Measurements from ENCODE around the gene DCDC2C. TPM values are rescaled to one million over a fixed set of nuclear protein-coding genes. Genes with fewer than 3 reads are reported as not detected.

DCDC2C gene
- total RNA-seq, 1 donor from 2014 or later = not detected

DNA sequence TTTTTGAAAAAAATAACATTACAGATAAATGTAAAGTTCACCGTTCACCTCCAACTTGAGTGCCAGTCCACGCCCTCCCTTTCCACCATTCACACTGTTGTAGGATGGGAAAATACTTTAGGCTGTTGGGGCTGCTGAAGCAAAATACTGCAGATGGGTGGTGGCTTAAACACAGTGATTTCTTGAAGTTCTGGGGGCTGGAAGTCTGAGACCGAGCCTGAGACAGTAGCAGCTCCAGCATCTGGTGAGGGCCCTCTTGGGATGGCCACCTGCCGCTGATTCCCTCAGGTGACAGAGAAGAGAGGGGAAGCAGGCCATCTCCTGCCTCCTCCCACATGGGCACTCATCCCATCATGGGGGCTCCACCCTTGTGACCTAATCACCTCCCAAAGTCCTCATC is 27.7 kb upstream of the DCDC2C start:
- no peaks in the 10 kb centered on the region for H3K4me1 Mint-ChIP-seq
- TF ChIP-seq, protein P1, sequence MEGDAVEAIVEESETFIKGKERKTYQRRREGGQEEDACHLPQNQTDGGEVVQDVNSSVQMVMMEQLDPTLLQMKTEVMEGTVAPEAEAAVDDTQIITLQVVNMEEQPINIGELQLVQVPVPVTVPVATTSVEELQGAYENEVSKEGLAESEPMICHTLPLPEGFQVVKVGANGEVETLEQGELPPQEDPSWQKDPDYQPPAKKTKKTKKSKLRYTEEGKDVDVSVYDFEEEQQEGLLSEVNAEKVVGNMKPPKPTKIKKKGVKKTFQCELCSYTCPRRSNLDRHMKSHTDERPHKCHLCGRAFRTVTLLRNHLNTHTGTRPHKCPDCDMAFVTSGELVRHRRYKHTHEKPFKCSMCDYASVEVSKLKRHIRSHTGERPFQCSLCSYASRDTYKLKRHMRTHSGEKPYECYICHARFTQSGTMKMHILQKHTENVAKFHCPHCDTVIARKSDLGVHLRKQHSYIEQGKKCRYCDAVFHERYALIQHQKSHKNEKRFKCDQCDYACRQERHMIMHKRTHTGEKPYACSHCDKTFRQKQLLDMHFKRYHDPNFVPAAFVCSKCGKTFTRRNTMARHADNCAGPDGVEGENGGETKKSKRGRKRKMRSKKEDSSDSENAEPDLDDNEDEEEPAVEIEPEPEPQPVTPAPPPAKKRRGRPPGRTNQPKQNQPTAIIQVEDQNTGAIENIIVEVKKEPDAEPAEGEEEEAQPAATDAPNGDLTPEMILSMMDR (IDR thresholded peaks at IDR 0.05; ENCODE audit: unreplicated experiment) = no peak
- no peaks in the 10 kb centered on the region for H3K9me3 Mint-ChIP-seq
- H3K4me3 Mint-ChIP-seq = no peak overlapping the region
- no peak overlapping the region for H3K27ac Mint-ChIP-seq
- no peaks in the 10 kb centered on the region for H3K36me3 Mint-ChIP-seq
- no peak for DNase-seq (ENCODE audit: low spot score in 2 of 2, unreplicated experiment in 2 of 2)
- peaks cover 57% of the 10 kb centered on the region for H3K27me3 Mint-ChIP-seq (ENCODE audit: low read depth)

DNA sequence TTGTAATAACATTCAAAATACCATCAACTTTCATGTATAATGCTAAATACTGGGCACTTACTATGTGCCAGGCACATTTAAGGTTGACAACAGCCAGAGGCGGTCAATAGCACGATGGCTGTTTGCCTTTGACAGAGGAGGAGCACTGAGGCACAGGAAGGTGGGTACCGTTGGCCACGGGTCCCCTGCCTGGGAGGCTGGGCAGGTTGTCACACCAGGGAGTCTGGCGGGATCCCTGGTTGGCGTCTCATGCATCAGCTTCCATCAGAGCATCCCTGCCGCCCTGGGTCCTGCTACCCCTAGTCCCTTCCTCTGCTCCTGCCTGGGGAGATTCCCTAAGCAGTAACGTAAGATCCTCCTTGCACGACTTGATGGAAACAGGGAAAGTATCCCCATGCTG is 25.9 kb upstream of the DCDC2C start:
- no peak for DNase-seq (ENCODE audit: low spot score in 2 of 2, unreplicated experiment in 2 of 2)
- Mint-ChIP-seq H3K4me1 (no peaks in the 10 kb centered on the region), H3K27me3 (ENCODE audit: low read depth) (peaks cover 57% of the 10 kb centered on the region), H3K36me3 (no peaks in the 10 kb centered on the region), H3K27ac (no peak overlapping the region), H3K9me3 (no peaks in the 10 kb centered on the region), H3K4me3 (no peak overlapping the region)
- TF ChIP-seq, protein P1 (IDR thresholded peaks at IDR 0.05; ENCODE audit: unreplicated experiment) = no peak

DNA sequence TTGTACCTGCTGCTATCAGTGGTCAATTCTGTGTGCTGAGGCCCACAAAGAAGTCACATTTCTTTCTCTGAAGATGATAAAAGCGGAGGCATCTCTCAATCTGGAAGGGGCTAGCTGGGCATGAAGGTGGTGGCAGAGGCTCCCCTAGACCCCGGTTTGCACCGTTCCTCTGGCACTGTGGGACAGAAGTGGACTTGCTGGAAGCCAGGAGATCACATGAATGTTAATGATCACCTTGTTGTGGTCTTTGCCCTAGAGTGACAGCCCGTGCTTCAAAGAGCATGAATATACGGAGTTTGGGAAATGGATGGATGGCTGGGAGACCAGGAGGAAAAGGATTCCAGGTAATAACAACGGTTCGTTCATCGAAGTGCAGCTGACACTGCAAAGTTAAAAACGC is 25.2 kb upstream of the DCDC2C start:
- Mint-ChIP-seq H3K4me1 (no peaks in the 10 kb centered on the region), H3K27ac (no peak overlapping the region), H3K36me3 (no peaks in the 10 kb centered on the region), H3K27me3 (ENCODE audit: low read depth) (peaks cover 59% of the 10 kb centered on the region), H3K9me3 (no peaks in the 10 kb centered on the region), H3K4me3 (no peak overlapping the region)
- no peak for DNase-seq (ENCODE audit: low spot score in 2 of 2, unreplicated experiment in 2 of 2)
- TF ChIP-seq, protein P1 (IDR thresholded peaks at IDR 0.05; ENCODE audit: unreplicated experiment) = no peak

DNA sequence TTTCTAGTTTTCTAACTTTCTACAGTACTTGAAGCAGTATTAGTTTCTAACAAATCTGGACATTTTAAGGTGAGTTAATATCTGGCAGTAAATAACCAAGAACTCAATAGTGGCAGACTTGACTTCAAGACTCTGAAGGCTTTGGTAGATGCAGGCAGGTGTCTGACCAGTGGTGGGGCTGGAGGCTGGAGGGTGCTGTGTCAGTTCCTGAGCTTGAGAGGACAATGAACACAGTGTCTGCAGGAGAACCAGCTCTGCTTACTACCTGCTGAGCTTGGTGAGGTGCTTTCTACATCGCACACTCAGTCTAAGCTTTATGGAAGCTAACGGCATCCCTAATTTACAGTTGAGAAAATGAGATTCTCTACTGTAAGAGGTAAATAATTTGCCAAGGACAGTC is 24.2 kb upstream of the DCDC2C start:
- no peaks in the 10 kb centered on the region for H3K4me1 Mint-ChIP-seq
- H3K4me3 Mint-ChIP-seq = no peak overlapping the region
- H3K9me3 Mint-ChIP-seq = no peaks in the 10 kb centered on the region
- no peak overlapping the region for H3K27ac Mint-ChIP-seq
- TF ChIP-seq, protein P1 (IDR thresholded peaks at IDR 0.05; ENCODE audit: unreplicated experiment) = no peak
- H3K36me3 Mint-ChIP-seq = no peaks in the 10 kb centered on the region
- H3K27me3 Mint-ChIP-seq (ENCODE audit: low read depth) = peaks cover 50% of the 10 kb centered on the region
- DNase-seq (ENCODE audit: low spot score in 2 of 2, unreplicated experiment in 2 of 2) = no peak

DNA sequence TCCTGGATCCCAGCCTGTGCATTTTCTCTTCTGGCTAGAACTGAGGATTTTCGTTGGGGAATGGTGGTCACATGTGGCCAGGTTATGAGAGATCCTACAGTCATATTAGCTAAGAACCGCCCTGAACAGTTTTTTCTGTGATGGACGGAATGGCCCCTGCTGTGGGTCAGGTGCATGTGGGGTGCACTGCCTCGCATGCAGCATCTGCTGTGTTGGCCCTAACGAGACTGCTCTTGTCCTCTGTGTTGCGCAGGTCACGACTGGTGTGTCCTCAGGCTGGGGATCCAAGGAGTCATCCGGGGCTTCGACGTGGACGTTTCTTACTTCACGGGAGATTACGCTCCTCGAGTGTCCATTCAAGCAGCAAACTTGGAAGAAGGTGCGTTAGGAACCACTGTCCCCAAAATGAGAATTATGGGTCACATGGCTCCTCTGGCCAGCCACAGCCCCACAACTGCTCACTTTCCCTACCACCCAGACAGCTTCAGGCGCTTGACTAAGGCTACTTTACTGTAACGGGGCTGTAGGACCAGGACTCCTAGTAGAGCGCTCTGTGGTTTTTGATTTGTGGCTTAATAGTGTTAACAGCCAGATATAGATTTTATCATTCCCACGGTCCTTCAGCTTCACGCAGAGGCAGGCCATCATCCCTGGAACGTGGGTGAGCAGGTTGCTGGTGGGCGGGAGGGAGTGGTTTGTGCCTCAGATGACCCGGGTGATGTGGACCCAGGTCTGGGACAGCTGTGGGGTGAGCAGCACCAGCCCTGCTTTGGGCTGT is 23.6 kb upstream of the DCDC2C start:
- no peak overlapping the region for H3K4me3 Mint-ChIP-seq
- no peaks in the 10 kb centered on the region for H3K9me3 Mint-ChIP-seq
- H3K27me3 Mint-ChIP-seq (ENCODE audit: low read depth) = peaks cover 44% of the 10 kb centered on the region
- no peaks in the 10 kb centered on the region for H3K36me3 Mint-ChIP-seq
- TF ChIP-seq, protein P1 (IDR thresholded peaks at IDR 0.05; ENCODE audit: unreplicated experiment) = no peak
- H3K4me1 Mint-ChIP-seq = no peaks in the 10 kb centered on the region
- no peak overlapping the region for H3K27ac Mint-ChIP-seq
- DNase-seq (ENCODE audit: low spot score in 2 of 2, unreplicated experiment in 2 of 2) = no peak

Data from mesothelial cell of epicardium (in vitro differentiated cells).